H1 (cell line): ENCODE measurements around the gene BTNL3. TPM values are rescaled to one million over a fixed set of nuclear protein-coding genes. Genes with fewer than 3 reads are reported as not detected.

Experiments used
- KDM4A ChIP-seq: IDR thresholded peaks from one replicate; pipeline ENCODE4 v1.7.1; 2012; ENCODE audit warnings: low read depth, mild to moderate bottlenecking, moderate library complexity, low read length, inconsistent platforms; ENCODE audit not compliant: severe bottlenecking
- SP2 ChIP-seq: IDR thresholded peaks from 2 replicates; pipeline ENCODE4 v1.6.1; 2012; ENCODE audit warnings: mild to moderate bottlenecking, low read length, inconsistent platforms
- polyA plus RNA-seq, 7 experiments: library from polyadenylated mRNA; depleted of rRNA in 3 of 7; stranded (reverse) in 5 of 7; unstranded in 2 of 7; fragments of >200 nt in 5 of 7; fragments of 200-250 nt in 2 of 7; gene quantifications; 1 replicate in 5 of 7; 2 replicates in 1 of 7; 4 replicates in 1 of 7; pipeline versions ENCODE4 v1.2.1 to v1.2.3, GENCODE V29; 2011 to 2013; ENCODE audit warnings: missing spikeins in 2 of 7, mixed read lengths in 2 of 7
- total RNA-seq: library from RNA; stranded (reverse); fragmentation: NEBNext Ultra II Directional; extraction: Animal tissue kit (Norgen Biotek cat#: 25700); gene quantifications from 2 replicates; pipeline ENCODE4 v1.2.1, GENCODE V29; 2021
- TF ChIP-seq, protein P1 (sequence below): IDR thresholded peaks from 2 replicates; pipeline ENCODE4 v1.6.1; 2011; ENCODE audit warnings: low read length, improper control_type of control experiment

Gene BTNL3
- total and polyA plus RNA-seq, 2 of the 8 experiments (the other 6 are each of a cell fraction or from before 2014, with no cell fraction given), result not detected

DNA sequence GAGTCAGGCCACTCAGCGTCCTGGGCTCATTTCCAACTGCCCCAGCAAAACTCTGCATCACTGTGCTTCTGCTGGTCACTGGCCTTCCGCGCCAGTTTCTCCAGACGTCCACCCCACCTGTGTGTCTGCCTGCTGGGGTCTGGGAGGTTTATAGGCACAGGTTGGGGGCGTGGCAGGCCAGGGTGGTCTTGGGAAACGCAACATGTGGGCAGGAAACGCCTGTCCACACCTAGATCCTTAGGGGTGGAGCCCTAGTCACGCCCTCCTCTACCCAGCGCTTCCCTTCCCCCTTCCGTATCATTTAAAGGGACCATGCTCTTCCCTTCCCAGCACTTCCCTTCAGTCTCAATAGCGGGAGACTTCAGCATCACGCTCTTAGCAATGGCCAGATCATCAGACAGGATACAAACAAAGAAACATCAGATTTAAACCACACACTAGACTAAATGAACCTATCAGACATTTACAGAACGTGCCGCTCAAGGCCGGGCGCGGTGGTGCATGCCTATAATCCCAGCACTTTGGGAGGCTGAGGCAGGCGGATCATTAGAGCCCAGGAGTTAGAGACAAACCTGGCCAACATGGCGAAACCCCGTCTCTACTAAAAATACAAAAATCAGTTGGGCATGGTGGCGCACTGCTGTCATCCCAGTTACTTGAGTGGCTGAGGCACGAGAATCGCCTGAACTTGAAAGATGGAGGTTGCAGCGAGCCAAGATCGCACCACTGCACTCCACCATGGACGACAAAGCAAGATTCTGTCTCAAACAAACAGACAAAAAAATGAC lies 39.6 kb downstream of the BTNL3 start (continued):
- TF ChIP-seq, protein P1, sequence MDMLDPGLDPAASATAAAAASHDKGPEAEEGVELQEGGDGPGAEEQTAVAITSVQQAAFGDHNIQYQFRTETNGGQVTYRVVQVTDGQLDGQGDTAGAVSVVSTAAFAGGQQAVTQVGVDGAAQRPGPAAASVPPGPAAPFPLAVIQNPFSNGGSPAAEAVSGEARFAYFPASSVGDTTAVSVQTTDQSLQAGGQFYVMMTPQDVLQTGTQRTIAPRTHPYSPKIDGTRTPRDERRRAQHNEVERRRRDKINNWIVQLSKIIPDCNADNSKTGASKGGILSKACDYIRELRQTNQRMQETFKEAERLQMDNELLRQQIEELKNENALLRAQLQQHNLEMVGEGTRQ, result no peak
- TF ChIP-seq KDM4A (no peak), SP2 (no peak)
- TF ChIP-seq, all 59 proteins: peak for 8
